ENCODE data around the gene UBA1. TPM values are rescaled to one million over a fixed set of nuclear protein-coding genes. Genes with fewer than 3 reads are reported as not detected.

Gene UBA1
- polyA plus RNA-seq, 1 donor (not counting 4 experiments of a cell fraction or from before 2014, with no cell fraction given): 236 TPM

GRCh38 chrX:47240619-47241018, 47.0 kb downstream of the UBA1 start:
- H3K4me3 ChIP-seq (ENCODE audit: control insufficient read depth in 2 of 3, extremely low read depth in 1 of 3, insufficient read depth in 2 of 3, low read depth in 1 of 3, low read length in 3 of 3): no peak overlapping the region
- H3K9me1 ChIP-seq (ENCODE audit: control insufficient read depth, extremely low read depth, insufficient read depth, low read length): no peaks in the 10 kb centered on the region
- no peaks in the 10 kb centered on the region for H3K36me3 ChIP-seq (ENCODE audit: control insufficient read depth in 2 of 2, extremely low read depth in 1 of 2, insufficient read depth in 2 of 2, low read length in 2 of 2)
- no peaks in the 10 kb centered on the region for H3K9me3 ChIP-seq (ENCODE audit: control insufficient read depth, low read depth, low read length)
- H2AFZ ChIP-seq (ENCODE audit: control insufficient read depth, low read length): no peak overlapping the region
- H3K79me2 ChIP-seq (ENCODE audit: control insufficient read depth, insufficient read depth, low read length): peaks cover 3% of the 10 kb centered on the region
- H3K4me2 ChIP-seq (ENCODE audit: control insufficient read depth, extremely low read depth, insufficient read depth, low read depth, low read length): no peak overlapping the region
- no peak overlapping the region for H3K27ac ChIP-seq (ENCODE audit: control insufficient read depth, insufficient read depth, low read length)
- no peak for FAIRE-seq
- H3K27me3 ChIP-seq (ENCODE audit: control insufficient read depth, extremely low read depth, insufficient read depth, low read length): no peaks in the 10 kb centered on the region
- no peaks in the 10 kb centered on the region for H4K20me1 ChIP-seq (ENCODE audit: control insufficient read depth, extremely low read depth, insufficient read depth, low read length)
- no peak for TF ChIP-seq EZH2 (IDR thresholded peaks at IDR 0.05; ENCODE audit: low read length)
- TF ChIP-seq, protein P1, sequence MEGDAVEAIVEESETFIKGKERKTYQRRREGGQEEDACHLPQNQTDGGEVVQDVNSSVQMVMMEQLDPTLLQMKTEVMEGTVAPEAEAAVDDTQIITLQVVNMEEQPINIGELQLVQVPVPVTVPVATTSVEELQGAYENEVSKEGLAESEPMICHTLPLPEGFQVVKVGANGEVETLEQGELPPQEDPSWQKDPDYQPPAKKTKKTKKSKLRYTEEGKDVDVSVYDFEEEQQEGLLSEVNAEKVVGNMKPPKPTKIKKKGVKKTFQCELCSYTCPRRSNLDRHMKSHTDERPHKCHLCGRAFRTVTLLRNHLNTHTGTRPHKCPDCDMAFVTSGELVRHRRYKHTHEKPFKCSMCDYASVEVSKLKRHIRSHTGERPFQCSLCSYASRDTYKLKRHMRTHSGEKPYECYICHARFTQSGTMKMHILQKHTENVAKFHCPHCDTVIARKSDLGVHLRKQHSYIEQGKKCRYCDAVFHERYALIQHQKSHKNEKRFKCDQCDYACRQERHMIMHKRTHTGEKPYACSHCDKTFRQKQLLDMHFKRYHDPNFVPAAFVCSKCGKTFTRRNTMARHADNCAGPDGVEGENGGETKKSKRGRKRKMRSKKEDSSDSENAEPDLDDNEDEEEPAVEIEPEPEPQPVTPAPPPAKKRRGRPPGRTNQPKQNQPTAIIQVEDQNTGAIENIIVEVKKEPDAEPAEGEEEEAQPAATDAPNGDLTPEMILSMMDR (optimal IDR thresholded peaks at IDR 0.05 in 1 of 3, IDR thresholded peaks at IDR 0.05 in 1 of 3, conservative IDR thresholded peaks at IDR 0.05 in 1 of 3; ENCODE audit: extremely low read depth in 1 of 3, insufficient read depth in 2 of 3, low read length in 3 of 3): no peak
- H3K4me1 ChIP-seq (ENCODE audit: control insufficient read depth, extremely low read depth, insufficient read depth, low read length): no peaks in the 10 kb centered on the region
- DNase-seq (ENCODE audit: low read depth, low spot score): no peak
- dilution Hi-C loops (cut with MboI; ENCODE audit: extremely low pct_ligation_motif_present, low sequenced_read_pairs): no loop called here
- no peak overlapping the region for H3K9ac ChIP-seq (ENCODE audit: control insufficient read depth, extremely low read depth, insufficient read depth, low read length)

GRCh38 chrX:47241201-47242011, 47.8 kb downstream of the UBA1 start:
- H3K4me1 ChIP-seq (ENCODE audit: control insufficient read depth, extremely low read depth, insufficient read depth, low read length): no peaks in the 10 kb centered on the region
- no peaks in the 10 kb centered on the region for H3K9me1 ChIP-seq (ENCODE audit: control insufficient read depth, extremely low read depth, insufficient read depth, low read length)
- H3K27ac ChIP-seq (ENCODE audit: control insufficient read depth, insufficient read depth, low read length): no peak overlapping the region
- FAIRE-seq (no peak), DNase-seq (ENCODE audit: low read depth, low spot score) (no peak)
- H3K36me3 ChIP-seq (ENCODE audit: control insufficient read depth in 2 of 2, extremely low read depth in 1 of 2, insufficient read depth in 2 of 2, low read length in 2 of 2): no peaks in the 10 kb centered on the region
- no peak overlapping the region for H2AFZ ChIP-seq (ENCODE audit: control insufficient read depth, low read length)
- no peak overlapping the region for H3K4me2 ChIP-seq (ENCODE audit: control insufficient read depth, extremely low read depth, insufficient read depth, low read depth, low read length)
- TF ChIP-seq, protein P1 (optimal IDR thresholded peaks at IDR 0.05 in 1 of 3, IDR thresholded peaks at IDR 0.05 in 1 of 3, conservative IDR thresholded peaks at IDR 0.05 in 1 of 3; ENCODE audit: extremely low read depth in 1 of 3, insufficient read depth in 2 of 3, low read length in 3 of 3): no peak
- TF ChIP-seq EZH2 (IDR thresholded peaks at IDR 0.05; ENCODE audit: low read length): no peak
- no peaks in the 10 kb centered on the region for H3K27me3 ChIP-seq (ENCODE audit: control insufficient read depth, extremely low read depth, insufficient read depth, low read length)
- H3K9me3 ChIP-seq (ENCODE audit: control insufficient read depth, low read depth, low read length): no peaks in the 10 kb centered on the region
- dilution Hi-C loops (cut with MboI; ENCODE audit: extremely low pct_ligation_motif_present, low sequenced_read_pairs): no loop called here
- no peaks in the 10 kb centered on the region for H4K20me1 ChIP-seq (ENCODE audit: control insufficient read depth, extremely low read depth, insufficient read depth, low read length)
- H3K9ac ChIP-seq (ENCODE audit: control insufficient read depth, extremely low read depth, insufficient read depth, low read length): no peak overlapping the region
- no peaks in the 10 kb centered on the region for H3K79me2 ChIP-seq (ENCODE audit: control insufficient read depth, insufficient read depth, low read length)
- H3K4me3 ChIP-seq (ENCODE audit: control insufficient read depth in 2 of 3, extremely low read depth in 1 of 3, insufficient read depth in 2 of 3, low read depth in 1 of 3, low read length in 3 of 3): no peak overlapping the region
